Left lung (tissue), 10 donors: ENCODE measurements around the gene NXF1. TPM values are rescaled to one million over a fixed set of nuclear protein-coding genes. Genes with fewer than 3 reads are reported as not detected.
A peak's percentile ranks its signal among the peaks of the same experiment; 100 is the strongest.
"Not testable (repeated sequence)": the region's sequence is repeated elsewhere in the genome, so short reads cannot be mapped to it uniquely, and the experiment has no call there.

Source experiments
- ATAC-seq: fragments of 200-7000 bp; cut with Tn5 transposase; one replicate; pipeline ENCODE4 v1.9.1; 2020; ENCODE audit warnings: moderate library complexity
- DNase-seq, 4 donors: peaks; one replicate each; pipeline ENCODE4 v3.0.0-alpha.2; 2013 to 2020
- H3K27ac ChIP-seq, 2 donors: fragments of 200-600 bp; sonication (generic) in 1 of 2; one replicate each; pipeline versions ENCODE4 v1.5.0 to v1.8.0; 2020 to 2021
- H3K27me3 ChIP-seq, 2 donors: fragments of 200-600 bp; sonication (generic) in 1 of 2; one replicate each; pipeline versions ENCODE4 v1.5.0 to v1.8.0; 2020 to 2021
- H3K36me3 ChIP-seq, 2 donors: fragments of 200-600 bp; sonication (generic) in 1 of 2; one replicate each; pipeline versions ENCODE4 v1.5.0 to v1.8.0; 2020 to 2021
- H3K4me1 ChIP-seq, 2 donors: fragments of 200-600 bp; one replicate each; pipeline ENCODE4 v1.8.0; 2021
- H3K4me3 ChIP-seq, 2 donors: fragments of 200-600 bp; sonication (generic) in 1 of 2; one replicate each; pipeline versions ENCODE4 v1.5.0 to v1.8.0; 2020 to 2021; ENCODE audit warnings: mild to moderate bottlenecking in 1 of 2
- H3K9me3 ChIP-seq, 2 donors: fragments of 200-600 bp; sonication (generic) in 1 of 2; one replicate each; pipeline versions ENCODE4 v1.5.0 to v1.8.0; 2020 to 2021
- intact Hi-C, 2 donors: fragments of 100-400 bp; cut with DNase I; formaldehyde crosslinking; loops; one replicate each; pipeline versions ENCODE4 v1.11.2 to v1.14.2; 2022
- polyA plus RNA-seq, 6 donors: library from polyadenylated mRNA; unstranded; fragments of 120-200 nt; gene quantifications; one replicate each; pipeline ENCODE4 v1.2.1, GENCODE V29; 2013; ENCODE audit not compliant: insufficient read length in 6 of 6
- total RNA-seq, 2 donors: library from RNA; stranded (reverse); fragmentation: NEBNext Ultra II Directional; extraction: Animal tissue kit (Norgen Biotek cat#: 25700); gene quantifications; one replicate each; pipeline ENCODE4 v1.2.1, GENCODE V29; 2021
- TF ChIP-seq, protein P1 (sequence below), 2 donors: fragments of 200-600 bp; sonication (generic) in 1 of 2; IDR thresholded peaks; one replicate each; pipeline versions ENCODE4 v1.5.0 to v1.8.0; 2021; ENCODE audit warnings: antibody characterized with exemption in 2 of 2
- donor health status: DM: no; HTN: yes; CAD: no.
- donor health status: DM: no; HTN: no; CAD: no.

NXF1 gene
- total and polyA plus RNA-seq, 8 donors = 67.8 to 157 (median 128) TPM

DNA sequence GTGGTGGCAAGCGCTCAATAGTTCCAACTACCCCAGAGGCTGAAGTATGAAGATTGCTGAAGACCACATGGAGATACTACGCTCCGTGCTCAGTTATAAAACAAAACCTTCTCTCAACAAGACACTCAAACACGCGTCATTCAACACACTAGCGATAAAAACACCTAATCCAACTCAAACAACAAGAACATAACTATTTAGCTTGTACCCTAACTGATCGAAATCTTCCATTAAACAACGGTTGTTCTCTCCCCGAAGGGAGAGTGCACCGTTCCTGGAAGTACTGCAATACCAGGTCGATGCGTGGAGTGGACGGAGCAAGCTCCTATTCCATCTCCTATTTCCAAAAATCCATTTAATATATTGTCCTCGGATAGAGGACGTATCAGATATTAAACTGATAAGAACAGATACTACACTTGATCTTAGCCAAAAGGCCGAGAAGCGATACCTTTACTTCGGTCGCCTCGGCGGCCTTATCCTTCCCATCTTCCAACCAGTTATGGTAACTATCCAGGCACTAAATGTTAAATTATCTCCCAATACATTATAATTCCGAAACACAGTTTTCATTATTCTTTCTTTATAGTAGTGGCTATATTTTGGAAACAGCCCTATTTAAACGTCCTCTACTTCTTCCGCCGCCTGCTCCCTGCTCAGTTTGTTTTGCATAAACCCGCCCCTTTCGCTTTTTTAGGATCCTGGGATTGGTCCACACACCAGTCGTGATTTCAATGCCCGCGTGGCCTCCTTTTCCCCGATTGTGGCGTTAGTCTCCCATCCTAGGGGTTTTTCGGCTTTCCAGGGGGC is 36.3 kb upstream of the NXF1 start:
- ATAC-seq (peak; percentile 73), DNase-seq (peak in 3 of 4 donors; percentile 89 to 94 (median 93))
- Histone ChIP-seq H3K27me3 (no peaks in the 10 kb centered on the region), H3K4me1 (peaks cover 10 to 33% of the 10 kb centered on the region in 2 donors), H3K27ac (peak overlapping the region; percentile 98 to 99), H3K4me3 (peak overlapping the region; percentile 68 to 98), H3K36me3 (no peaks in the 10 kb centered on the region), H3K9me3 (no peaks in the 10 kb centered on the region)
- TF ChIP-seq, protein P1, sequence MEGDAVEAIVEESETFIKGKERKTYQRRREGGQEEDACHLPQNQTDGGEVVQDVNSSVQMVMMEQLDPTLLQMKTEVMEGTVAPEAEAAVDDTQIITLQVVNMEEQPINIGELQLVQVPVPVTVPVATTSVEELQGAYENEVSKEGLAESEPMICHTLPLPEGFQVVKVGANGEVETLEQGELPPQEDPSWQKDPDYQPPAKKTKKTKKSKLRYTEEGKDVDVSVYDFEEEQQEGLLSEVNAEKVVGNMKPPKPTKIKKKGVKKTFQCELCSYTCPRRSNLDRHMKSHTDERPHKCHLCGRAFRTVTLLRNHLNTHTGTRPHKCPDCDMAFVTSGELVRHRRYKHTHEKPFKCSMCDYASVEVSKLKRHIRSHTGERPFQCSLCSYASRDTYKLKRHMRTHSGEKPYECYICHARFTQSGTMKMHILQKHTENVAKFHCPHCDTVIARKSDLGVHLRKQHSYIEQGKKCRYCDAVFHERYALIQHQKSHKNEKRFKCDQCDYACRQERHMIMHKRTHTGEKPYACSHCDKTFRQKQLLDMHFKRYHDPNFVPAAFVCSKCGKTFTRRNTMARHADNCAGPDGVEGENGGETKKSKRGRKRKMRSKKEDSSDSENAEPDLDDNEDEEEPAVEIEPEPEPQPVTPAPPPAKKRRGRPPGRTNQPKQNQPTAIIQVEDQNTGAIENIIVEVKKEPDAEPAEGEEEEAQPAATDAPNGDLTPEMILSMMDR (IDR thresholded peaks at IDR 0.05) = no peak
- intact Hi-C loops = no loop called here

DNA sequence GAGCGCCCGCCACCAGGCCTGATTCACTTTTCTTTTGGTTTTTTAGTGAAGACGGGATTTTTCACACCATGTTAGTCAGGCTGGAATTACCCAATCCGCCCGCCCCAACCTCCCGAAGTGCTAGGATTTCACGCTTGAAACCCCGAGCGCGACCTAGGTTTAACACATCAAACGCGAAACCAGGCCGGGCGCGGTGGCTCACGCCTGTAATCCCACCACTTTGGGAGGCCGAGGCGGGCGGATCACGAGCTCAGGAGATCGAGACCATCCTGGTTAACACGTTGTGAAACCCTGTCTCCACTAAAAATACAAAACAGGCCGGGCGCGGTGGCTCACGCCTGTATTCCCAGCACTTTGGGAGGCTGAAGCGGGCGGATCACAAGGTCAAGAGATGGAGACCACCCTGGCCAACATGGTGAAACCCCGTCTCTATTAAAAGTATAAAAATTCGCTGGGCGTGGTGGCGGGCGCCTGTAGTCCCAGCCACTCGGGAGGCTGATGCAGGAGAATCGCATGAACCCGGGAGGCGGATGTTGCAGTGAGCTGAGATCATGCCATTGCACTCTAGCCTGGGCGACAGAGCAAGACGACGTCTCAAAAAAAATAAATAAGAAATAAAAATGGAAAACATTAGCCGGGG is 35.6 kb upstream of the NXF1 start:
- H3K27me3 ChIP-seq, H3K36me3 ChIP-seq, H3K9me3 ChIP-seq, intact Hi-C loops: not testable (repeated sequence)
- H3K4me1 ChIP-seq = peaks cover 10 to 39% of the 10 kb centered on the region in 2 donors
- ATAC-seq (peak; percentile 24), DNase-seq (peak in 3 of 4 donors; percentile 62 to 86 (median 76))
- peak overlapping the region; percentile 68 to 98 for H3K4me3 ChIP-seq
- H3K27ac ChIP-seq = peak overlapping the region; percentile 98 to 99

DNA sequence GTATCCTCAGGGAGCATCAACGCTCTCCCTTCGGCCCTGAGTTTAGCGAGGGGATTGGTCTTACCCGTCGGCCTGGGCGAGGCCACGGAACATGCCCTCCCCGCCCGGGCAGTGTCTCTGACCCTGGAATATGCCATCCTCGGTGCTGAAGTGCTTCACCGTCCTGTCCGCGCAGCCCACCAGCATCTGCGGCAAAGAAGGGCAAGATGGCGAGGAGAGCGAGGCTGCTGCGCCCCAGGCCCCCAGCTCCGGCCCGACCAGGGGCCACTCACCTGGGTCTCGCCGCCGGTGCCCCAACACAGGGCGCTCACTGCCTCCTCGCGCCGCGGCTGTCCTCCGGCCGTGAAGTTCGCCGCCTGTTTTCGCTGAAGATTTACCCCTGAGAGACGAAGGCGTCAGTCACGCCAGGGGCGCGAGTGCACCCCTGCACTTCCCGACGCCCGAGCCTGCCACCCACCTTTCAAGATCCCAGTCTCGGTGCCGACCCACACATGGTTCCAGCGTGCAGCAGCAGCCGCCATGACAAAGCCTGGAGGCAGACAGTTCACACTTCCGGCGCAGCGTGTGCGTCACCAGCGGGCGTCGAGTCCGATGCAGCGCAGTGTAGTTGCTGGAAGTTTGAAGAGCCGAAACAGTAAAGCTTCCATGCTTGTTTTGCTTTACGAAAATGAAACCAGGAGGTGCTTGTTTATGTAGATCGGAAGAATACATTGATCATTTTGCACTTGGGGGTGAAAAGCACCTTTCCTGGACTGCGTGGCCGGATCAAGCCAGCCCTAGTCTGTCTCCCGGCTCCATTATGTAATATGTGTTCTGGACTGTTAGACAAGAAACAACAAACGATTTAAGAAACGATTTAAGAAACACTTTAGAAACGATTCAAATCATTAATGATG is 34.1 kb upstream of the NXF1 start, which contains the start of gene WDR74:
Gene WDR74 (minus strand): TSS at position 541 of the 896 bp plus-strand sequence. CDS start 20 bp downstream, at position 521.
- Histone ChIP-seq H3K4me3 (peak within 1 kb of the TSS; percentile 68 to 98), H3K36me3 (peaks cover 0 to 19% of the 10 kb centered on the region in 2 donors), H3K9me3 (no peaks in the 10 kb centered on the region), H3K27me3 (no peaks in the 10 kb centered on the region), H3K4me1 (peaks cover 10 to 45% of the 10 kb centered on the region in 2 donors), H3K27ac (peak within 1 kb of the TSS; percentile 98 to 99)
- TF ChIP-seq, protein P1 (IDR thresholded peaks at IDR 0.05) = no peak
- ATAC-seq (peak; percentile 78), DNase-seq (peak; percentile 93 to 99 (median 96))
- intact Hi-C loops = no loop called here

DNA sequence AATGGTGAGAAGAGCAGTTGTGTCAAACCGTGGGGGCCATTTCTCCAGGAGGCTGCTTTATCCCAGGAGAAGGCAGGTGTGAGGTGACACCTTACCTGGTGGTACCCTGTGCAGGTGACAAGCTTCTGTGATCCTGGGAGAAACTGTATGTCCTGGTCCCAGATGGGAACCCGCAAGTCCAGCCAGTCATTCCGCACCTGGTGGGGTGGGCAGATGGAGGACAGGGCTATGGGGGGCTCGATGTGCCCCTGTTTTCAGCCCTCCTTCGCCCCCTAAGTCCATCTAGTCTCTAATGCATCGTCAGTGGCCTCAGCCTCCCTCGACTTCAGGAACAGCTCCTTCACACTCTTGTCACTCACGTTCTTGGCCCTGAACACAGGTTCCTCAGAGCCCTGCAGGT is 30.1 kb upstream of the NXF1 start:
- H3K27me3 ChIP-seq = no peaks in the 10 kb centered on the region
- DNase-seq (no peak), ATAC-seq (no peak)
- H3K9me3 ChIP-seq = no peaks in the 10 kb centered on the region
- TF ChIP-seq, protein P1 (IDR thresholded peaks at IDR 0.05) = no peak
- H3K4me3 ChIP-seq = no peak overlapping the region
- peaks cover 0 to 30% of the 10 kb centered on the region in 2 donors for H3K36me3 ChIP-seq
- peaks cover 10 to 63% of the 10 kb centered on the region in 2 donors for H3K4me1 ChIP-seq
- intact Hi-C loops = no loop called here
- no peak overlapping the region for H3K27ac ChIP-seq
